HG02973 (cell line): ENCODE measurements around the gene TRMT10B.
A peak's percentile ranks its signal among the peaks of the same experiment; 100 is the strongest.
"Not testable (repeated sequence)": the region's sequence is repeated elsewhere in the genome, so short reads cannot be mapped to it uniquely, and the experiment has no call there.

ENCODE experiments used
- ATAC-seq: cut with Tn5 transposase; IDR thresholded peaks from one replicate; pipeline ENCODE4 v1.9.1; 2021; ENCODE audit warnings: moderate library complexity; ENCODE audit not compliant: unreplicated experiment

TRMT10B gene

DNA sequence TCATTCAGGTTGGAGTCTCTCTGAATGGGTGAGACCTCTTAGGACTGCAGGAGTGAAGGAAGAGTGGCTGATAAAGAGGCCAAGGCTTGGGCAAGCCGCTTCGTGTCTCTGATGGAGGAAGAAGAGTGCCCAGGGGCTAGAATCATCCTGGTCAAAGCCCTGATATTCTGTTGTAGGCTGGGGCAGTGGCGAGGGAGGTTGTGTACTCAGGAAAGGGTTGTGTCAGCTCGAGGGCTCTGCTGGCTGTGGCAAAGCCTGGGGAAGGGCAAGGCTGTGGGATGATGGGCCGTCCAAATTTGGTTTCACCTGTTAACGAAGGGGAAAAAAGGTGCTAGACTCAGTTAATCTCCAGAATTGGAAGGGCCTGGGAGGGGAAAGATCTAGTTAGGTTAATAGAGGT, 2.4 kb upstream of the TRMT10B start:
- ATAC-seq = no peak

DNA sequence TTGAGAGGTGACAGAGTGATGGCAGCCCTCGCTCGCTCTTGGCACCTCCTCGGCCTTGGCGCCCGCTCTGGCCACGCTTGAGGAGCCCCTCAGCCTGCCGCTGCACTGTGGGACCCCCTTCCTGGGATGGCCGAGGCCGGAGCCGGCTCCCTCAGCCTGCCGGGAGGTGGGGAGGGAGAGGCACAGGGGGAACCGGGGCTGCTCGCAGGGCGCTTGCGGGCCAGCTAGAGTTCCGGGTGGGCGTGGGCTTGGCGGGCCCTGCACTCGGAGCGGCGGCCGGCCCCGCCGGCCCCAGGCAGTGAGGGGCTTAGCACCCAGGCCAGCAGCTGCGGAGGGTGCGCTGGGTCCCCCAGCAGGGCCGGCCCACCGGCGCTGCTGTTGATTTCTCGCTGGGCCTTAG, 1.9 kb upstream of the TRMT10B start:
- ATAC-seq = not testable (repeated sequence)

DNA sequence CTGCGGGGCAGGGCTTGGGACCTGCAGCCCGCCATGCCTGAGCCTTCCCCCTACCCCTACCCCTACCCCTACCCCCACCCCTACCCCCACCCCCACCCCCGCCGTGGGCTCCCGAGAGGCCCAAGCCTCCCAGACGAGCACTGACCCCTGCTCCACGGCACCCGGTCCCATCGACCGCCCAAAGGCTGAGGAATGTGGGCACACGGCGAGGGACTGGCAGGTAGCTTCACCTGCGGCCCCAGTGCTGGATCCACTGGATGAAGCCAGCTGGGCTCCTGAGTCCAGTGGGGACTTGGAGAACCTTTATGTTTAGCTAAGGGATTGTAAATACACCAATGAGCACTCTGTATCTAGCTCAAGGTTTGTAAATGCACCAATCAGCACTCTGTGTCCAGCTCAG, 1.5 kb upstream of the TRMT10B start:
- ATAC-seq = not testable (repeated sequence)

DNA sequence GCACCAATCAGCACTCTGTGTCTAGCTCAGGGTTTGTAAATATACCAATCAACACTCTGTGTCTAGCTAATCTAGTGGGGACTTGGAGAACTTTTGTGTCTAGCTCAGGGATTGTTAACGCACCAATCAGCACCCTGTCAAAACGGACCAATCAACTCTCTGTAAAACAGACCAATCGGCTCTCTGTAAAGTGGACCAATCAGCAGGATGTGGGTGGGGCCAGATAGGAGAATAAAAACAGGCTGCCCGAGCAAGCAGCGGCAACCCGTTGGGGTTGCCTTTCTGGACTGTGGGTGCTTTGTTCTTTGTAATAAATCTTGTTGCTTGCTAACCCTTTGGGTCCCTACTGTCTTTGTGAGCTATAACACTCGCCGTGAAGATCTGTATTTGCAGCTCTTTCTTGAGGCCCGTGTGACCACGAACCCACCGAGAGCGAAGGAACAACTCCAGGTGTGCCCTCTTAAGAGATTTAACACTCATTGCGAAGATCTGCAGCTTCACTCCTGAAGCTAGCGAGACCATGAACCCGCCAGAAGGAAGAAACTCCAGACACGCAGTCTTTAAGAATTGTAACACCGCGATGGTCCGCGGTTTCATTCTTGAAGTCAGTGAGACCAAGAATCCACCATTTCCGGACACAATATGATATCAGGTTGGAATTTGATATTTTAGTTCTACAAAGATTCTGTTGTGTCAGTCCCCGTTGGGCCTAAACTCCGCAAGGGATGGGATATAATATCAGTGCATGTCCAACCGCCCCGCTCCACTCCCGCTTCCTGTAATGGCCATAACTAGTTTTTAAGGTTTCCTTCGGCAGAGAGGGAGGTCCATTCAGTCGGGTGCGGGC, 740 bp upstream of the TRMT10B start:
- ATAC-seq = no peak

DNA sequence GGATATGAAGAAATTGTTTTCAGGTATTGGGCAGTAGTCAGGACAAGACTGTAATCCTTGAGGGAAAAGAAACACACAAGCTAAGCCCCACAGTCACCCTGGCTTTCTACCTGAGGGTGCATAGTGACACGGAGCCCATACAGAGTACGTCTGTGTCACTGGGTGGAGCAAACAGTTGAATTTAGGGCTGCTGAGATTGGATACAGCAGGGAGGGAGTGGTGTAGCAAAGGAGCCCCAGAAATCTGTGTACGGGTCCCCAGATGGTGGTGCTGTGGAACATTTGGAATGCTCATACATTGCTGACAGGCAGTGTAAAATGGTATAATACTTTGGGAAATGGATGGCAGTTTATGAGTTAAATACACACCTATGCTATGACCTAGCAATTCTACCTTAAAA, 5.1 kb downstream of the TRMT10B start:
- no peak for ATAC-seq

DNA sequence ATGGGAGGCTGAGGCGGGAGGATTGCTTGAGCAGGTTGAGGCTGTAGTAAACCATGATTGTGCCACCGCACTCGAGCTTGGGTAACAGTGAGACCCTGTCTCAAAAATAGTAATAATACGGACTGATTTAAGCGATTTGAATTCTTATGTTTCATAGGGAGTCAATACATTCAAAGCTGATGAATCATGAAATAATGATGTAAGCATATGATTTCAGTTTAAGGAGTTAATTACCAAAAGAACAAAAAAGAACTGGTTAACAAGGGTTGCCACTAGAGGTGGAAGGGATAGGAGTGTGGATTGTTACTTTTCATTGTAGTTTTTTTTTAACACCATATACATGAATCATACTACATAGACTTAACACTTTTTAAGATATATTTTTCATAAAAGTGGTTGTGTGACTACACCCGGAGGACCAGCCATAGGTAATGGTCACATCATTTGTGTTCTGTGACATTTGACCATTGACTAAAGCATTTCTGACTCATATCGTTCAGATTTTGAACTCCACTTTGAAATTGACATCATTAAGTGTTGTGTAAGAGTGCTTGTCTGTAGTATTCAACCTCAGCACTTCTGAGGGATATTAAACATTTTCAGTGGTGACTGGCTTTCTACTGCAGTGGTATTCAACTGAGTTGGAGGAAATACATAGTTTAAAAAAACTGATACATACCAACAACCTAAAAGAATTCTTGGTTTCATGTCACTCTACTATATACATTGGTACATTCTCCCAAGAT, 7.0 kb downstream of the TRMT10B start:
- no peak for ATAC-seq

DNA sequence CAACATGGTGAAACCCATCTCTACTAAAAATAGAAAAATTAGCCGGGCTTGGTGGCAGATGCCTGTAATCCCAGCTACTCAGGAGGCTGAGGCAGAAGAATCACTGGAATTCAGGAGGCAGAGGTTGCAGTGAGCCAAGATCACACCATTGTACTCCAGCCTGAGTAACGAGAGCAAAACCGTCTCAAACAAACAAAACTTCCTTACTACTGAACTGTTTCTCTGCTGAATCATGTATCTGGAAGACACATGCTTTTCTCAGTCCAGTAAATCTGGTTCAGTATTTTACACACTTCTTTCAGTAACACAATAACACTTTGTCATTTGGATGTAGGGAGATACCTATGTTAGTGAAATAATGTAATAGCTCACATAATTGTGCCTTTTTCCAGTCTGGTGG, 7.9 kb downstream of the TRMT10B start:
- no peak for ATAC-seq

DNA sequence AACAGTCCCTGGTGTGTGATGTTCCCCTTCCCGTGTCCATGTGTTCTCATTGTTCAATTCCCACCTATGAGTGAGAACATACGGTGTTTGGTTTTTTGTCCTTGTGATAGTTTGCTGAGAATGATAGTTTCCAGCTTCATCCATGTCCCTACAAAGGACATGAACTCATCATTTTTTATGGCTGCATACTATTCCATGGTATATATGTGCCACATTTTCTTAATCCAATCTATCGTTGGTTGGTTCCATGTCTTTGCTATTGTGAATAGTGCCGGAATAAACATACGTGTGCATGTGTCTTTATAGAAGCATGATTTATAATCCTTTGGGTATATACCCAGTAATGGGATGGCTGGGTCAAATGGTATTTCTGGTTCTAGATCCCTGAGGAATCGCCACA, 11.7 kb downstream of the TRMT10B start:
- ATAC-seq = not testable (repeated sequence)

DNA sequence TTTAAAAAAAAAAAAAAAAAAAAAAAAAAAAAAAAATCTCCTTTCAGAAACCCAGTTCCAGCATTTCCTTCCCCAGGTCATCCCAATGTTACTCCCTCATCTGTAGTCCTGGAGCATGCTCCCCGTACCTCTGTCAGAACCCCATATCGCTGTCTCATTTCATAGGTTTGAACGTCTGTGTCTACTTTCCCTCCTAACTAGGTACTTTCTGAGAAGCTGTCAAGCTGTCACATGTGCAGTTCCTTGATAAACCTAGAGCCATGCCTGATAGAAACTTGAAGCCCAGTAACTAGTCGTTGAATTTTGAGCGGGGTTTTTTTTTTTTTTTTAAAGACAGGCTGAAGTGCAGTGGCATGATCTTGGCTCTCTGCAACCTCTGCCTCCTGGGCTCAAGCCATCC, 15.7 kb downstream of the TRMT10B start:
- ATAC-seq = no peak

DNA sequence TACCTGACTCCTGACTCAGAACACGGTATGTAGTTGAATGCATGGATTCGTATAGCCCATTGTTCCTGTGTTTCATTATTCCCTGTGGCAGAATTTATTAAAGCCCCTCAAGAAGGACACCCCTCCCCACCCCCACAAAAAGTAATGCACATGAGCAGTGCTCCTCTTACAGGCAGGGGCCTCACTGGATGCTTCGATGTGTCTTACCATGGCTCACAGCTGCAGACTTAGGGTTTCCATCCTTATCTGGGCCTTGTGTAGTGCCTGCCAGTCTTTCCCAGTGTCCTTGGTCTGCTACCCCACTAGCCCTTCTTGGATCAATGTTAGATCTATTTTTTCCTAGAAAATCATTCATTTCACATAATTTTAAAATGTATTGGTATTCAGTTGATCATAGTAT, 16.4 kb downstream of the TRMT10B start:
- no peak for ATAC-seq

DNA sequence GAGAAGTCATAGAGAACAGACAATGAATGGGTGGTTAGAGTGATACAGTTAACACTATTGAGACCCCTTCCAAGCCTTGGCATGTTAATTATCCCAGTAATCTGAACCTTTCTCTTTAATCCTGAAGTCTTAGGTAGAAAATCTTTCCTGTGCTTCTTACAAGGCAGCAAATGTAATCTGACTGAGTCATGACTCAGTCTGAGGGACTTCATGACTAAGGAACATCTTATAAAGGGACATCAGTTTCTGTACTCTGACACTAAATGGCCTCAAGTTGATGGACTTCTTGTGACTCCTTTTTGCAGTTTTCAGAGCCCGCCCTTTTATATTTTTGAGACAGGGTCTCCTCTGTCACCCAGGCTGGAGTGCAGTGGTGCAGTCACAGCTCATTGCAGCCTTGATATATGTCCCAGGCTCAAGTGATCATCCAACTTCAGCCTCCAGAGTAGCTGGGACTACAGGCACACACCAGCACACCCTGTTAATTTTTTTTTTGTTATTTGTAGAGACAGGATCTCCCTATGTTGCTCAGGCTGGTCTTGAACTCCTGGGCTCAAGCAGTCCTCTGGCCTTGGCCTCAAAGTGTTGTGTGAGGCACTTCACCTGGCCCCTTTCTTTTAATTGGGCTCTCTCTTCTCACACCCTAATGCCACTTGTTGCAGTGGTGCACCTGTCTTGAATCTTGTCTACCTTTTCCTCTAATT, 21.8 kb downstream of the TRMT10B start:
- ATAC-seq = no peak

DNA sequence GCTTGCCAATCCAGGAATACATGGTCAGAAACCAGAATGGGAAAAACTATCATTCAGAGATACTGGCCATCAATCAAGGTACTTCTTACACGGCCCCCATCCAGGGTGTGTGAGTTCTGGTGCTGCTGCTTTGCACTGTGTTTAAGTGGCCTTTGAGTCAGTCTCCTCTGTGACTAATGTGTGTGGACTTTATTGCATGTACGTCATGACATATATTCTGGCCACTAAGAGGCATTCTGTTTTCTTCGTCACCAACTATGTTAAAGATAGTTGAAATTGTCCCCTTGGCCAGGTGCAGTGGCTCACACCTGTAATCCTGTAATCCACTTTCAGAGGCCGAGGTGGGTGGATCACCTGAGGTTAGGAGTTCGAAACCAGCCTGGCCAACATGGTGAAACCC, 22.7 kb downstream of the TRMT10B start:
- ATAC-seq = no peak

DNA sequence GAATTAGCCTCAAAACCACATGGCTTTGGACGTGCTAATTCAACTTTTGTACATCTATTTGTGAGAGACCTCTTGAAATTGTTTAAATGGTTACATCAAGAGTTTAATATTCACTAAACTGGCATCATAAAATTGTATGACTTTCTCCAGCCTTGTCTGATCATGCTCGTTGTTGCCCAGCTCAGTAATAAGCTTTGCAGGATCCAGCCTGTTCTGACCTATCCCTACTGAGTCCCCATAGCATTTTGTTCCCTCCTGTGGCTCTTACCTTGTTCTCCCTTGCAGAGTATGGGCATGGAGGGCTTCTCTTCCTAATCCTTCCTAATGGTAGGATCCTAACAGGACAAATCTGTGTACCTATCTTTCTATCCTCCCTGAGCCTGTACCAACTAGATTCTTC, 24.9 kb downstream of the TRMT10B start:
- no peak for ATAC-seq

DNA sequence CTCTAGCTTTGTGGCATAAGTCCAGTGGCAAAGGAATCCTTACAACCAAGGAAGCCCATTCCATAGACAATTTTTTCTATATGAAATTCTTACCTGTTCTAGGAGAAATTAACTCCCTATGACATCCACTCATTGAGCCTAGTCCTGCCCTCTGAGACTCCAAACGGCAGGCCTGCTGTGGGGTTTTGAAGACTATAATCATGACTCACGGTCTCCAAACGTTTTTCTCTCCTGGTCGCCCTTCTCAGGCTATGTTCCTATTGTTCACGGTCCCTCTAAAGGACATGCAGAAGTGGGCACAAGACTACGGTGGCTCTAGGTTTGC, 30.6 kb downstream of the TRMT10B start:
- peak; percentile 2 for ATAC-seq

DNA sequence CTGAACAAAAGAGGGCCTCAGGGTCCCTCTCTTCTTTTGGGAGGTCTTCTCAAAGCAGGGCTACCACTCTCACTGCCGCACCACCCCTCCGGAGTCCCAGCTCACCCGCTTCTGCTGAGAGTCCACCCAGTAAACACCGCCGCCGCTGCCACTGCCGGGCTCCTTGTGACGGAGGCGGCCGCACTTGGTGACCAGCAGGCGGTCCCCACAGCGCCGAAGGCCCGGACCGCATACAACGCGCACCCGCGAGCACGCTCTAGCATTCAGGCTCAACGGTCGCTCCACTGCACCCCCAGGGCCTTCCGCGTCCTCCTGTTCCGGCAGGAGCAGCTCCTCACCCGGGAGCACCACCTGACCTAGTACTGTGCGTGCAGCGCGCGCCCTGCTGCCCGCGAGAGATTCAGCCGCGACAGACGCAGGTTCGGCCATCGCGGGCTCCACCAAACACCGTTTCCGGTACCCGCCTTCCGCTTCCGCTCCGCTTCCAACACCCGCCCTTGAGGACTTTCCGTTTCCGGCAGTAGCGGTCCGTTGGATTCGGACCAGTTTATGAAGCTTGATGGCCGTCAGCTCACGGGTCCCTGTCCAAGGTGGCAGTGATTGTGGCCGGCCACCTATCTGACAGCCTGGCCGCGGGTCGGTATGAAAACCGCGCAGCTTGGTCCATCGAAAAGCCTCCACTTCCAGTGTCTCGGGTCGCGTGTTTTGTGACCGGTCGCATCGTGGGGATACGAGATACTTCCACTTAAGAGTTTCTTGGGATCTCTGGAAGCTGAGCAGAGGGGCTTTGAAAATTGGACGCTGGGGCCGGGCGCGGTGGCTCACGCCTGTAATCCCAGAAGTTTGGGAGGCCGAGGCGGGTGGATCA, 31.2 kb downstream of the TRMT10B start, which contains the start of gene EXOSC3:
Gene EXOSC3 (minus strand): TSS at position 449 of the 868 bp plus-strand sequence. CDS start 20 bp downstream, at position 429.
- peak; percentile 87 for ATAC-seq

DNA sequence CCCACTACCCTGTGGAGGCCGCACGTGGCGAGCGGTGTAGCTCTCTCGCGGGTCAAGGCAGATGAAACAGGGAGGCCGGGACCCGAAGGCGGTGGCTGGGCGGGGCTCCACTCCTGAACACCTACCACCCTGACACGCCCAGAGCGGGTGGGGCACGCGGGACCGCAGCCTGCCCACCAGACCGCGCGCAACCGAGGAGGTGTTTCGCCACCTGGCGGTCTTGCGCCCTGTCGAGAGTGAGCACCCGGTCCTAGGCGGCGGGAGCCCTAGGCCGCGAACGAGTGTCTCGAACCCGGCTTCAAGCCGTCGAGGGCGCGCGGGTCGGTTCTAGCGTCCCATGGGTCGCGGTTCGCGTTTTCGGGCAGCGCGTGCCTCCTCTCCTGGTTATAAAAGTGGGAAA, 33.5 kb downstream of the TRMT10B start:
- ATAC-seq = no peak

DNA sequence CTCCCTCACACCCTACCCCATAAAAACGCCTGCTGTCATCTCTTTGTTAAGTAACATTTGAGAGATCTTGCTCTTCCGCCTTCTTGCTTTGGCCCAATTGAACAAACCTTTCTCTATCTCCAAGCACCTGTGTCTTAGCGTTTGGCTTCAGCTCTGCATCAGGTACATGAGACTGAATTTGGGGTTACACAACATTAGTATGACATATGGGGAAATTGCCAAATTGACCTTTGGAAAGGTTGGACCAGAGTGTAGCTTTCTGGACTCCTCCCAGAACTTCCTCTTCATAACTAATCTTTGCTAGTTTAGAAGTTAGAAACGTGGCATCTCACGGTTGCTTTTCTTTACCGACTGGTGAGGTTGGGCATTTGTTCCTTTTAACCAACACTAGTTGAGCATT, 34.7 kb downstream of the TRMT10B start:
- no peak for ATAC-seq

DNA sequence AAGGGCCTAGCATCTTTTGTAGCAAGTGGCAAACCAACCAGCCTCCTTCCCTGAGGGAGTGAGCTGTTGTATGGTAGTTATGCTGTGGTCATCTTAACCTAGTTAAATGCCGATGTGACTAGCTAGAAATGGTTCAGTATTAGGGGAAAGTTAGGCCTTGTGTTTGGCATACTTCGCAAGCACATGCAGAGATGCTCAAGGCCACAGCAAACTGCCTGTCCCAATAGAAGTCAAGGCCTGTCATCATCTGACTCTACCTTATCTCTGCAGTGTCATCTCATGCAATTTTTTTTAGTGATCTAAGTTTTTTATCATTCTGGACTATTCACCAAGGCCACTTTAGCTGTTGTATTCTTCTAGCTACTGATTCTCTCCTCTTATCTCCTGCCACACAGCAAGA, 36.5 kb downstream of the TRMT10B start:
- no peak for ATAC-seq

DNA sequence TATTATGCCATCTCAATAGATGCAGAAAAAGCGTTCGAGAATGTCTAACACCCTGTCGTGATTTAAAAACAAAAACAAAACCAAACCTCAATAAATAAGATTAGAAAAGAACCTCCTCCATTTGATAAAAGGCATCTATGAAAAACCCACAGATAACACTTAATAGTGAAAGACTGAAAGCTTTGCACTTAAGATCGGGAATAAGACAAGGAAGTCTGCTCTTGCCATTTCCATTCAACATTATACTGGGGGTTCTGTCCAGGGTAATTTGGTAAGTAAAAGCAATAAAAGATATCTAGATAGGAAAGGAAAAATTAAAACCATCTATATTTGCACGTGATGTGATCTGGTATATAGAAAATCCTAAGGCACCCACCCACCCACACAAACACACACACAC, 38.5 kb downstream of the TRMT10B start:
- ATAC-seq = no peak

DNA sequence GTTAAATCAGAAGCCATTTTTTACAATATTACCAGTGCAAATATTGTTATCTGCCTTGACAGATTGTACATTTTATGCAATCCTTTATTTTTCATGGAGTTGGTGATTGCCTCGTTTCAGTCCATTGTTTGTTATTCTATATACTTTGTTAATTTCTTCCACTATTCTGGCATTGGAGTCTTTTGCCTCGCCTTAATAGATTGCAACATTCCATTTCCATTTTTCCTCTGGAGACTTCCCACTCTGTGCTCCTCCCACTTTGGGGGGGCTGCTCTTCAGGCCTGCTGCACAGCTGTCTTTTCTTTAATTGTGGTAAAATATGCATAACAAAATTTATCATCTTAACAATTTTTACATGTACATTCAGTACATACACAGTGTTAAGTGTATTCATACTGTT, 42.6 kb downstream of the TRMT10B start:
- no peak for ATAC-seq

DNA sequence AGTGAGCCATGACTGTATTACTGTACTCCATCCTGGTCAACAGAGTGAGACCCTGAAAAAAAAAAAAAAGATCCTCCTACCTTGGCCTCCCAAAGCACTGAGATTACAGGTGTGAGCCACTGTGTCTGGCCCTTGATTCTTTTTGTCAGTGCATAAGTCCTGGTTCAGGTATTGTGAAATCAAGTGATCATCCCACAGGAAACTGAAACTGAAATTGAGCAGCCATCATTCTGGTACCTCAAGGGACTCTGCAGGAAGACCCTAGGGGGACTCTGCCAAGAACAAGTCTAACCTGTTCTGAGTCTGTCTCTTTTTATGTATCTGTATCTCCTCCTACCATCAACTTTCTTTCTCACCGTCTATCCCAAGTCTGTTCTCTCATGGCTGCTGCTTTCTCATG, 45.1 kb downstream of the TRMT10B start:
- no peak for ATAC-seq
